A549 (cell line): Measurements from ENCODE around the gene DOC2B. TPM values are rescaled to one million over a fixed set of nuclear protein-coding genes. Genes with fewer than 3 reads are reported as not detected.
"Not testable (repeated sequence)": the region's sequence is repeated elsewhere in the genome, so short reads cannot be mapped to it uniquely, and the experiment has no call there.

ENCODE experiments used
- ATAC-seq, 2 experiments: fragments of 200-7000 bp in 1 of 2; fragments of >200 bp in 1 of 2; cut with Nextera tagmentation in 1 of 2; cut with Tn5 transposase in 1 of 2; 3 replicates each; pipeline versions ENCODE4 v1.8.0 to v1.9.1; 2018 to 2020; ENCODE audit warnings: mild to moderate bottlenecking in 1 of 2, moderate library complexity in 1 of 2
- CTCF ChIA-PET: fragments of 300-600 bp; sonication (Branson Sonifier 250); formaldehyde crosslinking; extraction: SDS; loops from one replicate; lab custom pipeline; 2021; ENCODE audit warnings: antibody characterized with exemption, inconsistent platforms; lab: Yijun Ruan, JAX
- POLR2A ChIA-PET: fragments of 350-600 bp; formaldehyde crosslinking; extraction: SDS; loops from one replicate; lab custom pipeline; 2021; ENCODE audit warnings: antibody characterized with exemption, inconsistent platforms; lab: Yijun Ruan, JAX
- DNase-seq, 2 experiments: peaks; one replicate each; pipeline versions ENCODE4 v3.0.0 to v3.0.0-alpha.2; 2011 to 2016; ENCODE audit warnings: low read depth in 1 of 2, low spot score in 1 of 2
- FAIRE-seq: peaks from 2 replicates; lab custom pipeline; 2011; peaks lifted over from hg19 to GRCh38; lab: Jason Lieb, UNC
- H3K27ac ChIP-seq, 2 experiments: fragments of >200 bp; sonication (Bioruptor Twin); formaldehyde crosslinking; 3 replicates each; pipeline ENCODE4 v1.5.1; 2016 to 2017
- H3K4me1 ChIP-seq: fragments of >200 bp; sonication (Bioruptor Twin); formaldehyde crosslinking; 3 replicates; pipeline ENCODE4 v1.6.1; 2016
- H3K4me2 ChIP-seq: fragments of >200 bp; sonication (Bioruptor Twin); formaldehyde crosslinking; 3 replicates; pipeline ENCODE4 v1.6.1; 2016
- H3K4me3 ChIP-seq: fragments of >200 bp; sonication (Bioruptor Twin); formaldehyde crosslinking; 3 replicates; pipeline ENCODE4 v1.5.1; 2016
- H3K9me3 ChIP-seq: fragments of >200 bp; sonication (Bioruptor Twin); formaldehyde crosslinking; 3 replicates; pipeline ENCODE4 v1.6.1; 2016
- CTCF ChIP-seq: fragments of >200 bp; sonication (Bioruptor Twin); formaldehyde crosslinking; IDR thresholded peaks from 3 replicates; pipeline ENCODE4 v1.5.1; 2016
- RAD21 ChIP-seq, 2 experiments: fragments of >200 bp in 1 of 2; sonication (Bioruptor Twin) in 1 of 2; formaldehyde crosslinking in 1 of 2; IDR thresholded peaks in 1 of 2; conservative IDR thresholded peaks in 1 of 2; 2 replicates in 1 of 2; 3 replicates in 1 of 2; pipeline ENCODE4 v1.6.1; 2012 to 2018; ENCODE audit warnings: inconsistent platforms in 1 of 2
- SMC3 ChIP-seq: fragments of >200 bp; sonication (Bioruptor Twin); formaldehyde crosslinking; IDR thresholded peaks from 3 replicates; pipeline ENCODE4 v1.6.1; 2018; ENCODE audit warnings: inconsistent platforms
- WGBS: methylation state at CpG from one replicate; pipeline ENCODE4 v1.1.6; 2017; ENCODE audit errors: missing lambda C conversion rate; 5-methylcytosine and 5-hydroxymethylcytosine counted together
- polyA plus RNA-seq, 4 experiments: library from polyadenylated mRNA; depleted of rRNA in 3 of 4; stranded (reverse); fragments of >200 nt; fragmentation: RNase III in 1 of 4; extraction: RNeasy Plus Mini Kit Qiagen cat#74134 plus additional on column Dnase treatment in 1 of 4; gene quantifications; 2 replicates in 3 of 4; 3 replicates in 1 of 4; pipeline ENCODE4 v1.2.3, GENCODE V29; 2011 to 2017

Gene DOC2B
- polyA plus RNA-seq, 2 of the 4 experiments (the other 2 are of a cell fraction), result 0.27 to 1.6 TPM

- 0% methylated on average over 2 of the region's 4 CpGs for WGBS
- FAIRE-seq, H3K27ac ChIP-seq, CTCF ChIA-PET, DNase-seq, H3K9me3 ChIP-seq, H3K4me2 ChIP-seq, H3K4me3 ChIP-seq, H3K4me1 ChIP-seq, POLR2A ChIA-PET: not testable (repeated sequence)
- TF ChIP-seq RAD21 (conservative IDR thresholded peaks at IDR 0.05 in 1 of 2, IDR thresholded peaks at IDR 0.05 in 1 of 2), result peak in 1 of 2 experiments; percentile 23; a peak in 2 of 5 replicates
- TF ChIP-seq CTCF, result peak; percentile 24; the same call in 2 of the 3 replicates
- ATAC-seq, result peak; percentile 62 to 88; a peak in 5 of 6 replicates
Observed at GRCh38 chr17:136531-136930, 44.9 kb downstream of the DOC2B start.

GRCh38 chr17:135895-136294, 45.6 kb downstream of the DOC2B start:
- H3K4me3 ChIP-seq, H3K9me3 ChIP-seq, H3K27ac ChIP-seq, CTCF ChIA-PET, H3K4me1 ChIP-seq, H3K4me2 ChIP-seq, POLR2A ChIA-PET, DNase-seq, FAIRE-seq, ATAC-seq: not testable (repeated sequence)
- no CpG with 5 or more reads among the region's 1 CpG for WGBS

- POLR2A ChIA-PET, H3K27ac ChIP-seq, CTCF ChIA-PET, H3K9me3 ChIP-seq, DNase-seq, ATAC-seq, H3K4me2 ChIP-seq, H3K4me1 ChIP-seq, FAIRE-seq, H3K4me3 ChIP-seq: not testable (repeated sequence)
- WGBS, result 57% methylated on average over 6 of the region's 6 CpGs
Observed at GRCh38 chr17:135022-135421, 46.4 kb downstream of the DOC2B start.

- FAIRE-seq, CTCF ChIA-PET: not testable (repeated sequence)
- WGBS, result 47% methylated on average over 6 of the region's 25 CpGs
Observed at GRCh38 chr17:134332-134785, 47.1 kb downstream of the DOC2B start.

GRCh38 chr17:133932-134331, 47.5 kb downstream of the DOC2B start:
- FAIRE-seq, H3K9me3 ChIP-seq, DNase-seq, H3K4me1 ChIP-seq, CTCF ChIA-PET, H3K4me2 ChIP-seq, POLR2A ChIA-PET, H3K27ac ChIP-seq, ATAC-seq, H3K4me3 ChIP-seq: not testable (repeated sequence)
- WGBS, result 93% methylated on average over 16 of the region's 40 CpGs

More at GRCh38 chr17:134332-134785, 47.1 kb downstream of the DOC2B start:
- ATAC-seq, result peak; percentile 58 to 80
- H3K4me1 ChIP-seq, DNase-seq, H3K4me3 ChIP-seq, H3K4me2 ChIP-seq, H3K27ac ChIP-seq, POLR2A ChIA-PET, H3K9me3 ChIP-seq: not testable (repeated sequence)
- 0 out of 3 replicates have a peak, but pooled peaks have one; percentile 11 for TF ChIP-seq CTCF

- WGBS, result under 1% methylated on average over 20 of the region's 20 CpGs
- H3K9me3 ChIP-seq, FAIRE-seq, H3K27ac ChIP-seq, POLR2A ChIA-PET, H3K4me1 ChIP-seq, CTCF ChIA-PET, H3K4me3 ChIP-seq, H3K4me2 ChIP-seq, ATAC-seq: not testable (repeated sequence)
- TF ChIP-seq SMC3 (peak; percentile 54), CTCF (peak; percentile 75), RAD21 (conservative IDR thresholded peaks at IDR 0.05 in 1 of 2, IDR thresholded peaks at IDR 0.05 in 1 of 2) (peak; percentile 40 to 54; a peak in 4 of 5 replicates)
- DNase-seq, result peak in 1 of 2 experiments; percentile 26
Observed at GRCh38 chr17:118339-118917, 63.0 kb downstream of the DOC2B start.

GRCh38 chr17:113111-113510, 68.3 kb downstream of the DOC2B start:
- H3K4me1 ChIP-seq, DNase-seq, FAIRE-seq, ATAC-seq, H3K4me2 ChIP-seq, H3K27ac ChIP-seq, POLR2A ChIA-PET, CTCF ChIA-PET, H3K9me3 ChIP-seq, H3K4me3 ChIP-seq: not testable (repeated sequence)
- no CpG with 5 or more reads among the region's 5 CpGs for WGBS
